ENCODE results near the gene HOXC12. TPM values are rescaled to one million over a fixed set of nuclear protein-coding genes. Genes with fewer than 3 reads are reported as not detected.

Gene HOXC12
- total RNA-seq, 4 donors from 2014 or later = 0.22 to 1.4 TPM; not detected in 2

- Histone ChIP-seq H3K27ac (no peak overlapping the region), H3K4me1 (peaks cover 0 to 44% (median 3%) of the 10 kb centered on the region in 4 donors), H3K36me3 (no peaks in the 10 kb centered on the region), H3K9me3 (no peaks in the 10 kb centered on the region), H3K27me3 (peaks cover 17 to 99% of the 10 kb centered on the region in 2 donors), H3K4me3 (no peak overlapping the region)
- 35 to 51% methylated on average over 11 of the region's 11 CpGs for WGBS, 2 donors
- TF ChIP-seq EP300 (IDR thresholded peaks at IDR 0.05) (no peak), POLR2A (IDR thresholded peaks at IDR 0.05) (no peak), CTCF (IDR thresholded peaks at IDR 0.05) (no peak)
- peak in 1 of 2 donors; percentile 7 for DNase-seq (ENCODE audit: low spot score in 2 of 2)
Observed at GRCh38 chr12:53956914-53957536, 2.3 kb downstream of the HOXC12 start.

DNA sequence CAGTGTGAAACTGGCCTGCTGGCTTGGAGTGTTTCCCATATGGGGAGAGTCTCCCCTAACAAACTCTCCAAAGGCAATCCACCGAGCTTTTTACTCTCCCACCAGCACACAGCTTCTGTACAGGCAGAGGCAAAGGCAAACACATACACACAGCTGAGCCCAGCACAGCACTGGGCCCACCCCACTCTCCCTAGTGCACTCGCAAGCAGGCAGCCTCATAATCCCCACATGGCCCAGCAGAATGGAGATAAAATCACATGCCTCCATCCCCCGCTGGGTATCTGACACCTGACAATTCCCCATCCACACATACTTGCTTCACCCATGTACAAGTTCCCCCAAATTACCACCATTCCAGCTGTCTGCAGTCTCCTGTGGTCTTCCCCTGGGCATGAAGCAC, 3.4 kb downstream of the HOXC12 start:
- H3K4me1 ChIP-seq = peaks cover 0 to 37% (median 3%) of the 10 kb centered on the region in 4 donors
- 50 to 59% methylated on average over 3 of the region's 3 CpGs for WGBS, 2 donors

GRCh38 chr12:53959314-53959713, 4.6 kb downstream of the HOXC12 start:
- Histone ChIP-seq H3K4me1 (peaks cover 0 to 42% (median 3%) of the 10 kb centered on the region in 4 donors), H3K9me3 (no peaks in the 10 kb centered on the region), H3K27ac (no peak overlapping the region), H3K4me3 (no peak overlapping the region), H3K36me3 (no peaks in the 10 kb centered on the region), H3K27me3 (peaks cover 11 to 99% of the 10 kb centered on the region in 2 donors)
- WGBS, 2 donors = 27 to 34% methylated on average over 4 of the region's 4 CpGs
- TF ChIP-seq CTCF (IDR thresholded peaks at IDR 0.05) = no peak
- no peak for TF ChIP-seq EP300 (IDR thresholded peaks at IDR 0.05)
- no peak for TF ChIP-seq POLR2A (IDR thresholded peaks at IDR 0.05)
- DNase-seq (ENCODE audit: low spot score in 2 of 2) = no peak

More for the DNA sequence above, 3.4 kb downstream of the HOXC12 start:
- H3K9me3 ChIP-seq = no peaks in the 10 kb centered on the region
- H3K27ac ChIP-seq = no peak overlapping the region
- H3K4me3 ChIP-seq = no peak overlapping the region
- no peaks in the 10 kb centered on the region for H3K36me3 ChIP-seq
- no peak for TF ChIP-seq EP300 (IDR thresholded peaks at IDR 0.05)
- no peak for TF ChIP-seq CTCF (IDR thresholded peaks at IDR 0.05)
- no peak for TF ChIP-seq POLR2A (IDR thresholded peaks at IDR 0.05)
- DNase-seq (ENCODE audit: low spot score in 2 of 2) = no peak
- peaks cover 17 to 99% of the 10 kb centered on the region in 2 donors for H3K27me3 ChIP-seq

GRCh38 chr12:53960187-53961024, 5.7 kb downstream of the HOXC12 start:
- DNase-seq (ENCODE audit: low spot score in 2 of 2) = no peak
- Histone ChIP-seq H3K4me3 (no peak overlapping the region), H3K27me3 (peaks cover 2 to 100% of the 10 kb centered on the region in 2 donors), H3K36me3 (no peaks in the 10 kb centered on the region), H3K9me3 (no peaks in the 10 kb centered on the region), H3K4me1 (peaks cover 0 to 35% (median 3%) of the 10 kb centered on the region in 4 donors), H3K27ac (no peak overlapping the region)
- TF ChIP-seq CTCF (IDR thresholded peaks at IDR 0.05) = no peak
- no peak for TF ChIP-seq POLR2A (IDR thresholded peaks at IDR 0.05)
- no peak for TF ChIP-seq EP300 (IDR thresholded peaks at IDR 0.05)
- 29 to 34% methylated on average over 31 to 38 of the region's 39 CpGs for WGBS, 2 donors
